GM18519 (cell line): Measurements from ENCODE around the gene SLX4.

Experiments
- ATAC-seq: cut with Tn5 transposase; IDR thresholded peaks from one replicate; pipeline ENCODE4 v1.9.1; 2021; ENCODE audit warnings: mild to moderate bottlenecking, moderate library complexity; ENCODE audit not compliant: unreplicated experiment, low FRiP score

Gene SLX4

GRCh38 chr16:3601614-3602319 lies 9.6 kb downstream of the SLX4 start:
- no peak for ATAC-seq

GRCh38 chr16:3599922-3600321 lies 11.5 kb downstream of the SLX4 start:
- ATAC-seq = no peak

- ATAC-seq = no peak
Observed at GRCh38 chr16:3599121-3599520, 12.3 kb downstream of the SLX4 start.

GRCh38 chr16:3598236-3598635 lies 13.2 kb downstream of the SLX4 start:
- ATAC-seq = no peak

GRCh38 chr16:3597676-3598075 lies 13.7 kb downstream of the SLX4 start:
- ATAC-seq = no peak

GRCh38 chr16:3597226-3597625 lies 14.2 kb downstream of the SLX4 start:
- no peak for ATAC-seq

- ATAC-seq = no peak
Observed at GRCh38 chr16:3596101-3596861, 15.1 kb downstream of the SLX4 start.

- no peak for ATAC-seq
Observed at GRCh38 chr16:3595521-3596021, 15.8 kb downstream of the SLX4 start.

GRCh38 chr16:3595110-3595486 lies 16.3 kb downstream of the SLX4 start:
- no peak for ATAC-seq

- no peak for ATAC-seq
Observed at GRCh38 chr16:3594316-3595109, 16.9 kb downstream of the SLX4 start.

- no peak for ATAC-seq
Observed at GRCh38 chr16:3592559-3592958, 18.8 kb downstream of the SLX4 start.

GRCh38 chr16:3591991-3592390 lies 19.4 kb downstream of the SLX4 start:
- ATAC-seq = no peak

GRCh38 chr16:3591436-3591803 lies 20.0 kb downstream of the SLX4 start:
- ATAC-seq = no peak

GRCh38 chr16:3590736-3591435 lies 20.5 kb downstream of the SLX4 start:
- ATAC-seq = no peak

GRCh38 chr16:3589991-3590701 lies 21.3 kb downstream of the SLX4 start:
- no peak for ATAC-seq

GRCh38 chr16:3589441-3589921 lies 21.9 kb downstream of the SLX4 start:
- ATAC-seq = no peak

GRCh38 chr16:3589001-3589400 lies 22.4 kb downstream of the SLX4 start:
- no peak for ATAC-seq

GRCh38 chr16:3587547-3588110 lies 23.8 kb downstream of the SLX4 start:
- ATAC-seq = no peak

- no peak for ATAC-seq
Observed at GRCh38 chr16:3584412-3584811, 27.0 kb downstream of the SLX4 start.
